ENCODE data around the gene KDM4B. TPM values are rescaled to one million over a fixed set of nuclear protein-coding genes. Genes with fewer than 3 reads are reported as not detected.

KDM4B gene
- total and polyA plus RNA-seq, 9 of the 15 experiments (the other 6 are each of a cell fraction or from before 2014, with no cell fraction given) = 0.21 to 29.9 (median 7.3) TPM

DNA sequence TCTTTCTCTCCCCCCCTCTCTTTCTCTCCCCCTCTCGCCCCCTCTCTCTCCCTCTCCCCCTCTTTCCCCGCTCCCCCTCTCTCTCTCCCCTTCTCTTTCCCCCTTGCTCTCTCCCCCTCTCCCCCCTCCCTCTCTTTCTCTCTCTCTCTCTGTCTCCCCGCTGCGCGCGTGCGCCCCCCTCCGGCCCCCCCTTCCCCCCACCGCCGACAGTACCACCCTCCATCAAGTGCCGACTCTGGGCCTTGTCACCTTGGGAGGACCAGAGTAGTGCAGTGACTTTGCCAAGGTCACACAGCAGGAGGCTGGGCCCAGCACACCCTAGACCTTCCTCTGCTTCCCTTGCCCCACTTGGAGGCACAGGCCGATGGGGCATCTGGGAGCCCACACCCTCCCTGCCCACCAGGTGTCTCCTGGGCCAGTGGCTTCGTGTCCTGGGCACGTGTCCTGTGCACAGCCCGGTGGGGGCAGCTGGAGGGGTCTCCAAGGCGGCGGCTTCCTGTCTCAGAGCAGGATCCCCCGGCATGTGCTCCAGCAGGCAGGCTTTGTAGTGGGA is 121.6 kb downstream of the KDM4B start (continued):
- TF ChIP-seq, protein P1, sequence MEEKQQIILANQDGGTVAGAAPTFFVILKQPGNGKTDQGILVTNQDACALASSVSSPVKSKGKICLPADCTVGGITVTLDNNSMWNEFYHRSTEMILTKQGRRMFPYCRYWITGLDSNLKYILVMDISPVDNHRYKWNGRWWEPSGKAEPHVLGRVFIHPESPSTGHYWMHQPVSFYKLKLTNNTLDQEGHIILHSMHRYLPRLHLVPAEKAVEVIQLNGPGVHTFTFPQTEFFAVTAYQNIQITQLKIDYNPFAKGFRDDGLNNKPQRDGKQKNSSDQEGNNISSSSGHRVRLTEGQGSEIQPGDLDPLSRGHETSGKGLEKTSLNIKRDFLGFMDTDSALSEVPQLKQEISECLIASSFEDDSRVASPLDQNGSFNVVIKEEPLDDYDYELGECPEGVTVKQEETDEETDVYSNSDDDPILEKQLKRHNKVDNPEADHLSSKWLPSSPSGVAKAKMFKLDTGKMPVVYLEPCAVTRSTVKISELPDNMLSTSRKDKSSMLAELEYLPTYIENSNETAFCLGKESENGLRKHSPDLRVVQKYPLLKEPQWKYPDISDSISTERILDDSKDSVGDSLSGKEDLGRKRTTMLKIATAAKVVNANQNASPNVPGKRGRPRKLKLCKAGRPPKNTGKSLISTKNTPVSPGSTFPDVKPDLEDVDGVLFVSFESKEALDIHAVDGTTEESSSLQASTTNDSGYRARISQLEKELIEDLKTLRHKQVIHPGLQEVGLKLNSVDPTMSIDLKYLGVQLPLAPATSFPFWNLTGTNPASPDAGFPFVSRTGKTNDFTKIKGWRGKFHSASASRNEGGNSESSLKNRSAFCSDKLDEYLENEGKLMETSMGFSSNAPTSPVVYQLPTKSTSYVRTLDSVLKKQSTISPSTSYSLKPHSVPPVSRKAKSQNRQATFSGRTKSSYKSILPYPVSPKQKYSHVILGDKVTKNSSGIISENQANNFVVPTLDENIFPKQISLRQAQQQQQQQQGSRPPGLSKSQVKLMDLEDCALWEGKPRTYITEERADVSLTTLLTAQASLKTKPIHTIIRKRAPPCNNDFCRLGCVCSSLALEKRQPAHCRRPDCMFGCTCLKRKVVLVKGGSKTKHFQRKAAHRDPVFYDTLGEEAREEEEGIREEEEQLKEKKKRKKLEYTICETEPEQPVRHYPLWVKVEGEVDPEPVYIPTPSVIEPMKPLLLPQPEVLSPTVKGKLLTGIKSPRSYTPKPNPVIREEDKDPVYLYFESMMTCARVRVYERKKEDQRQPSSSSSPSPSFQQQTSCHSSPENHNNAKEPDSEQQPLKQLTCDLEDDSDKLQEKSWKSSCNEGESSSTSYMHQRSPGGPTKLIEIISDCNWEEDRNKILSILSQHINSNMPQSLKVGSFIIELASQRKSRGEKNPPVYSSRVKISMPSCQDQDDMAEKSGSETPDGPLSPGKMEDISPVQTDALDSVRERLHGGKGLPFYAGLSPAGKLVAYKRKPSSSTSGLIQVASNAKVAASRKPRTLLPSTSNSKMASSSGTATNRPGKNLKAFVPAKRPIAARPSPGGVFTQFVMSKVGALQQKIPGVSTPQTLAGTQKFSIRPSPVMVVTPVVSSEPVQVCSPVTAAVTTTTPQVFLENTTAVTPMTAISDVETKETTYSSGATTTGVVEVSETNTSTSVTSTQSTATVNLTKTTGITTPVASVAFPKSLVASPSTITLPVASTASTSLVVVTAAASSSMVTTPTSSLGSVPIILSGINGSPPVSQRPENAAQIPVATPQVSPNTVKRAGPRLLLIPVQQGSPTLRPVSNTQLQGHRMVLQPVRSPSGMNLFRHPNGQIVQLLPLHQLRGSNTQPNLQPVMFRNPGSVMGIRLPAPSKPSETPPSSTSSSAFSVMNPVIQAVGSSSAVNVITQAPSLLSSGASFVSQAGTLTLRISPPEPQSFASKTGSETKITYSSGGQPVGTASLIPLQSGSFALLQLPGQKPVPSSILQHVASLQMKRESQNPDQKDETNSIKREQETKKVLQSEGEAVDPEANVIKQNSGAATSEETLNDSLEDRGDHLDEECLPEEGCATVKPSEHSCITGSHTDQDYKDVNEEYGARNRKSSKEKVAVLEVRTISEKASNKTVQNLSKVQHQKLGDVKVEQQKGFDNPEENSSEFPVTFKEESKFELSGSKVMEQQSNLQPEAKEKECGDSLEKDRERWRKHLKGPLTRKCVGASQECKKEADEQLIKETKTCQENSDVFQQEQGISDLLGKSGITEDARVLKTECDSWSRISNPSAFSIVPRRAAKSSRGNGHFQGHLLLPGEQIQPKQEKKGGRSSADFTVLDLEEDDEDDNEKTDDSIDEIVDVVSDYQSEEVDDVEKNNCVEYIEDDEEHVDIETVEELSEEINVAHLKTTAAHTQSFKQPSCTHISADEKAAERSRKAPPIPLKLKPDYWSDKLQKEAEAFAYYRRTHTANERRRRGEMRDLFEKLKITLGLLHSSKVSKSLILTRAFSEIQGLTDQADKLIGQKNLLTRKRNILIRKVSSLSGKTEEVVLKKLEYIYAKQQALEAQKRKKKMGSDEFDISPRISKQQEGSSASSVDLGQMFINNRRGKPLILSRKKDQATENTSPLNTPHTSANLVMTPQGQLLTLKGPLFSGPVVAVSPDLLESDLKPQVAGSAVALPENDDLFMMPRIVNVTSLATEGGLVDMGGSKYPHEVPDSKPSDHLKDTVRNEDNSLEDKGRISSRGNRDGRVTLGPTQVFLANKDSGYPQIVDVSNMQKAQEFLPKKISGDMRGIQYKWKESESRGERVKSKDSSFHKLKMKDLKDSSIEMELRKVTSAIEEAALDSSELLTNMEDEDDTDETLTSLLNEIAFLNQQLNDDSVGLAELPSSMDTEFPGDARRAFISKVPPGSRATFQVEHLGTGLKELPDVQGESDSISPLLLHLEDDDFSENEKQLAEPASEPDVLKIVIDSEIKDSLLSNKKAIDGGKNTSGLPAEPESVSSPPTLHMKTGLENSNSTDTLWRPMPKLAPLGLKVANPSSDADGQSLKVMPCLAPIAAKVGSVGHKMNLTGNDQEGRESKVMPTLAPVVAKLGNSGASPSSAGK (IDR thresholded peaks at IDR 0.05) = peak; percentile 96; the same call in 1 of the 2 replicates
- no peak for TF ChIP-seq MECOM (CRISPR knock-in tag; IDR thresholded peaks at IDR 0.05)
- TF ChIP-seq CBX8 (IDR thresholded peaks at IDR 0.05; ENCODE audit: borderline replicate concordance, extremely low read depth, low read depth, low read length, poor library complexity, severe bottlenecking) = no peak
- no peak for TF ChIP-seq HEY1 (CRISPR knock-in tag; IDR thresholded peaks at IDR 0.05; ENCODE audit: borderline replicate concordance)
- no peak for TF ChIP-seq PHTF2 (CRISPR knock-in tag; IDR thresholded peaks at IDR 0.05)
- TF ChIP-seq ARNT (IDR thresholded peaks at IDR 0.05) = 0 out of 4 replicates have a peak, but pooled peaks of 1 of the 2 experiments have one; percentile 26
- TF ChIP-seq, protein P2, sequence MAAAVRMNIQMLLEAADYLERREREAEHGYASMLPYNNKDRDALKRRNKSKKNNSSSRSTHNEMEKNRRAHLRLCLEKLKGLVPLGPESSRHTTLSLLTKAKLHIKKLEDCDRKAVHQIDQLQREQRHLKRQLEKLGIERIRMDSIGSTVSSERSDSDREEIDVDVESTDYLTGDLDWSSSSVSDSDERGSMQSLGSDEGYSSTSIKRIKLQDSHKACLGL (CRISPR knock-in tag; IDR thresholded peaks at IDR 0.05; ENCODE audit: borderline replicate concordance, poor library complexity, severe bottlenecking) = peak; percentile 10
- TF ChIP-seq, protein P3, sequence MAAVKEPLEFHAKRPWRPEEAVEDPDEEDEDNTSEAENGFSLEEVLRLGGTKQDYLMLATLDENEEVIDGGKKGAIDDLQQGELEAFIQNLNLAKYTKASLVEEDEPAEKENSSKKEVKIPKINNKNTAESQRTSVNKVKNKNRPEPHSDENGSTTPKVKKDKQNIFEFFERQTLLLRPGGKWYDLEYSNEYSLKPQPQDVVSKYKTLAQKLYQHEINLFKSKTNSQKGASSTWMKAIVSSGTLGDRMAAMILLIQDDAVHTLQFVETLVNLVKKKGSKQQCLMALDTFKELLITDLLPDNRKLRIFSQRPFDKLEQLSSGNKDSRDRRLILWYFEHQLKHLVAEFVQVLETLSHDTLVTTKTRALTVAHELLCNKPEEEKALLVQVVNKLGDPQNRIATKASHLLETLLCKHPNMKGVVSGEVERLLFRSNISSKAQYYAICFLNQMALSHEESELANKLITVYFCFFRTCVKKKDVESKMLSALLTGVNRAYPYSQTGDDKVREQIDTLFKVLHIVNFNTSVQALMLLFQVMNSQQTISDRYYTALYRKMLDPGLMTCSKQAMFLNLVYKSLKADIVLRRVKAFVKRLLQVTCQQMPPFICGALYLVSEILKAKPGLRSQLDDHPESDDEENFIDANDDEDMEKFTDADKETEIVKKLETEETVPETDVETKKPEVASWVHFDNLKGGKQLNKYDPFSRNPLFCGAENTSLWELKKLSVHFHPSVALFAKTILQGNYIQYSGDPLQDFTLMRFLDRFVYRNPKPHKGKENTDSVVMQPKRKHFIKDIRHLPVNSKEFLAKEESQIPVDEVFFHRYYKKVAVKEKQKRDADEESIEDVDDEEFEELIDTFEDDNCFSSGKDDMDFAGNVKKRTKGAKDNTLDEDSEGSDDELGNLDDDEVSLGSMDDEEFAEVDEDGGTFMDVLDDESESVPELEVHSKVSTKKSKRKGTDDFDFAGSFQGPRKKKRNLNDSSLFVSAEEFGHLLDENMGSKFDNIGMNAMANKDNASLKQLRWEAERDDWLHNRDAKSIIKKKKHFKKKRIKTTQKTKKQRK (IDR thresholded peaks at IDR 0.05; ENCODE audit: borderline replicate concordance, low read depth, low read length) = no peak
- no peak for TF ChIP-seq KDM2B (CRISPR knock-in tag; IDR thresholded peaks at IDR 0.05)
- no peak for TF ChIP-seq FOXK1 (CRISPR knock-in tag; IDR thresholded peaks at IDR 0.05; ENCODE audit: borderline replicate concordance)
